Thoracic aorta (tissue), 2 donors: ENCODE measurements around the gene ZNF646. TPM values are rescaled to one million over a fixed set of nuclear protein-coding genes. Genes with fewer than 3 reads are reported as not detected.

Experiments
- ATAC-seq: fragments of 150-250 bp; one replicate; pipeline ENCODE4 v1.8.0; 2017; ENCODE audit warnings: low read depth; ENCODE audit not compliant: insufficient number of reproducible peaks, low FRiP score
- DNase-seq: peaks from one replicate; pipeline ENCODE4 v3.0.0-alpha.2; 2020; ENCODE audit warnings: low spot score
- H3K27ac ChIP-seq, 2 donors: fragments of 200-600 bp; sonication (generic); 1 replicate in 1 of 2; 2 replicates in 1 of 2; pipeline ENCODE4 v1.5.1; 2016; ENCODE audit warnings: mild to moderate bottlenecking in 2 of 2, moderate library complexity in 2 of 2
- H3K27me3 ChIP-seq: fragments of 200-600 bp; sonication (generic); replicated peaks from 2 replicates; pipeline ENCODE4 v1.6.0; 2016; ENCODE audit warnings: mild to moderate bottlenecking; ENCODE audit not compliant: insufficient read depth
- H3K36me3 ChIP-seq: fragments of 200-600 bp; sonication (generic); one replicate; pipeline ENCODE4 v1.5.1; 2016
- H3K4me1 ChIP-seq, 2 donors: fragments of 200-600 bp; sonication (generic); 1 replicate in 1 of 2; 2 replicates in 1 of 2; pipeline versions ENCODE4 v1.5.1 to v1.6.0; 2016; ENCODE audit warnings: low read depth in 2 of 2, mild to moderate bottlenecking in 1 of 2; ENCODE audit not compliant: control insufficient read depth in 1 of 2
- H3K4me3 ChIP-seq: fragments of 200-600 bp; sonication (generic); 2 replicates; pipeline ENCODE4 v1.5.1; 2016; ENCODE audit warnings: mild to moderate bottlenecking
- H3K9me3 ChIP-seq: fragments of 200-600 bp; sonication (generic); 2 replicates; pipeline ENCODE4 v1.5.1; 2016
- CTCF ChIP-seq: fragments of 200-600 bp; sonication (generic); IDR thresholded peaks from one replicate; pipeline ENCODE4 v1.5.1; 2019; ENCODE audit warnings: antibody characterized with exemption
- total RNA-seq, 2 donors: library from RNA; depleted of rRNA; stranded (reverse); fragments of >200 nt; gene quantifications; one replicate each; pipeline versions ENCODE4 v1.1.0 to v1.2.3, GENCODE V29; 2016

Gene ZNF646
- total RNA-seq, 2 donors from 2014 or later = 10.2 to 17.9 TPM

- no peak for TF ChIP-seq CTCF
- Histone ChIP-seq H3K27me3 (no peaks in the 10 kb centered on the region), H3K4me1 (no peaks in the 10 kb centered on the region), H3K9me3 (no peaks in the 10 kb centered on the region), H3K36me3 (peaks cover 57% of the 10 kb centered on the region), H3K4me3 (no peak overlapping the region), H3K27ac (no peak overlapping the region)
- ATAC-seq (no peak), DNase-seq (no peak)
These were observed 56.2 kb downstream of the ZNF646 start for GRCh38 chr16:31130336-31130891.

GRCh38 chr16:31130899-31131298 lies 56.7 kb downstream of the ZNF646 start:
- H3K9me3 ChIP-seq = no peaks in the 10 kb centered on the region
- H3K4me3 ChIP-seq = no peak overlapping the region
- no peak for TF ChIP-seq CTCF
- H3K36me3 ChIP-seq = peaks cover 52% of the 10 kb centered on the region
- H3K4me1 ChIP-seq = no peaks in the 10 kb centered on the region
- DNase-seq = no peak
- no peak for ATAC-seq
- H3K27me3 ChIP-seq = no peaks in the 10 kb centered on the region
- H3K27ac ChIP-seq = no peak overlapping the region

GRCh38 chr16:31131416-31131815 lies 57.2 kb downstream of the ZNF646 start:
- Histone ChIP-seq H3K36me3 (peaks cover 49% of the 10 kb centered on the region), H3K9me3 (no peaks in the 10 kb centered on the region), H3K4me3 (no peak overlapping the region), H3K4me1 (no peaks in the 10 kb centered on the region), H3K27ac (no peak overlapping the region), H3K27me3 (no peaks in the 10 kb centered on the region)
- TF ChIP-seq CTCF = no peak
- DNase-seq (no peak), ATAC-seq (no peak)

GRCh38 chr16:31131841-31132271 lies 57.6 kb downstream of the ZNF646 start:
- Histone ChIP-seq H3K36me3 (peaks cover 48% of the 10 kb centered on the region), H3K9me3 (no peaks in the 10 kb centered on the region), H3K27ac (no peak overlapping the region), H3K4me1 (no peaks in the 10 kb centered on the region), H3K27me3 (no peaks in the 10 kb centered on the region), H3K4me3 (no peak overlapping the region)
- ATAC-seq (no peak), DNase-seq (no peak)
- no peak for TF ChIP-seq CTCF

GRCh38 chr16:31132303-31132979 lies 58.2 kb downstream of the ZNF646 start:
- H3K27ac ChIP-seq = no peak overlapping the region
- no peaks in the 10 kb centered on the region for H3K27me3 ChIP-seq
- no peaks in the 10 kb centered on the region for H3K9me3 ChIP-seq
- DNase-seq (no peak), ATAC-seq (no peak)
- no peaks in the 10 kb centered on the region for H3K4me1 ChIP-seq
- no peak overlapping the region for H3K4me3 ChIP-seq
- peaks cover 42% of the 10 kb centered on the region for H3K36me3 ChIP-seq
- no peak for TF ChIP-seq CTCF
